ENCODE results near the gene PISD.
"Not testable (repeated sequence)": the region's sequence is repeated elsewhere in the genome, so short reads cannot be mapped to it uniquely, and the experiment has no call there.

PISD gene

DNA sequence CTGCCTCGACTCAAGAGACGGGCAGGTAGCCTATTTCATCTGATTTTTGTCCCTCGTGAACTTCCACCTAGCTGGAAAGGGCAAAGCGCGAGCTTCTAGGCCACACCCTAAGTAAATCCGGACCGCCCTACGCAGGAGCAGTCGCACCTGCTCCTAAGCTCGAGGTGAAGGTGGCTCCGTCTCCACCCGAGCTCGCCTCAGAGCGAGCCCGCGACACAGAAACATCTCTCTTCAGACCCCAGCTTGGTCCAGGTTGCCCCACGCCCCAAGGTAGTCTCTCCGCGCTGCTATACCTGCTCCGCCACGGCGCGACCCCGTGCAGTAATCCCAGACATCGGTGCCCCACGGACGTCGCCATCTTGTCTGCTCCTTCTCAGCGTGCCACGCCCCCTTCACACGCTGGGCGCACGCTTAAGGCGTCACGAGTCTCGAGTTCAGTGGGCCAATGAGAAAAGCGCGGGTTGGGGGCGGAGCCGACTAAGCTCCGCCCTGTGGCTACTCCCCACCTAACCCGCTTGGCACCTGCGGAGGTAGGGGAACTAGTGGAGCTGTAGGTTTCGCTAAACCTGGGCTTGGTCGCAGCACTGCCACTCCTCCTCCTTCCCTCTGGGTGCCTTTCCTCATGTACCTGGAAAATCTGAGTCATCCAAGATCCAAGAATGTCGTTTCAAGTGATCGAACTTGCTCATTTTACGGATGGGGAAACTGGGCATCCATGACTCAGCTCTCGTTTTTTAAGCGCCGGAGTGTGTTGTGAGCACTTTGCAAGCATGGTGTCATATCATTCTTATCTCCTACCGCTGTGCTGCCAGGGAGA is at the start of gene PISD:
Gene PISD, minus strand, starts transcription at position 365 of the 817 bp plus-strand sequence. Its CDS starts 7 bp downstream, at position 358.
- DNase-seq (ENCODE audit: low spot score): peak; percentile 91

DNA sequence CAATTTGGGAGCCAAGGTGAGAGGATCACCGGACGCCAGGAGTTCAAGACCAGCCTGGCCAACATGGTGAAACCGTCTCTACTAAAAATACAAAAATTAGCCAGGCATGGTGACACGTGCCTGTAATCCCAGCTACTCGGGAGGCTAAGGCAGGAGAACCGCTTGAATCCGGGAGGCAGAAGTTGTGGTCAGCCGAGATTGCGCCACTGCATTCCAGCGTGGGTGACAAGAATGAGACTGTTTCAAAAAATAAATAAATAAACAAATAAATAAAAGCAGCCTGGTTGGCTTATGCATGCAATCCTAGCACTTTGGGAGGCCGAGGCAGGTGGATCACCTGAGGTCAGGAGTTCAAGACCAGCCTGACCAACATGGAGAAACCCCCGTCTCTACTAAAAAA is 49.2 kb upstream of the PISD start:
- not testable (repeated sequence) for DNase-seq (ENCODE audit: low spot score)

DNA sequence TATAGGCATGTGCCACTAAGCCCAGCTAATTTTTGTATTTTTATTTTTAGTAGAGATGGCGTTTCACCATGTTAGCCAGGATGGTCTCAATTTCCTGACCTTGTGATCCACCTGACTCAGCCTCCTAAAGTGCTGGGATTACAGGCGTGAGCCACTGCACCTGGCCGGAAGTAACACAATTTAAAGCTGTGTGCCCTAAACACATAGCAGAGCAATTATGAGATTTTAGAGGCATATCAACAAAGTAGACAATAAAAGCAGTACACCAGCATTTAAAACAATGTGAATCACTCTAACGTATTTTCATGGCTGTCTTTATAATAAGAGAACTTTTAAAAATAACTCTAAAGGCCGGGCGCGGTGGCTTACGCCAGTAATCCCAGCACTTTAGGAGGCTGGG is 45.5 kb upstream of the PISD start:
- DNase-seq (ENCODE audit: low spot score): no peak

DNA sequence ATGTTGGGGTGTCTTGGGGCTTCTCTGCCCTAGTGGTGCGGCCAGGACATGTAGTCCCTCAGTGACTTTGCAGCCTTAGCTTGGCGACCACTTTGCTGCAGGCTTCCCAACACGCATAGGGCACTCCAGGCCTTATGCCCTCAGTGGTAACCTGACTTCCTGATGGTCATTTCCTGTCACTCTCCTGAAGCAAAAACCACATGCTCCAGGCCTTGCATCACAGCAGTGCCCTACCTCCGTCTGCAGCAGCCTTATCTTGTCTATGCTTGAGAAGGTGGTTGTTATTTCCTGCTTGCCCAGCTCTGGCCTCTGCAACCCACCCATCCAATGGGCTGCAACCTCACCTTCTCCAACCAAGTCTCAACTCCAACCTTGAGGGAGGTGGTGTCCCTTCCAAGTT is 33.4 kb upstream of the PISD start:
- no peak for DNase-seq (ENCODE audit: low spot score)

DNA sequence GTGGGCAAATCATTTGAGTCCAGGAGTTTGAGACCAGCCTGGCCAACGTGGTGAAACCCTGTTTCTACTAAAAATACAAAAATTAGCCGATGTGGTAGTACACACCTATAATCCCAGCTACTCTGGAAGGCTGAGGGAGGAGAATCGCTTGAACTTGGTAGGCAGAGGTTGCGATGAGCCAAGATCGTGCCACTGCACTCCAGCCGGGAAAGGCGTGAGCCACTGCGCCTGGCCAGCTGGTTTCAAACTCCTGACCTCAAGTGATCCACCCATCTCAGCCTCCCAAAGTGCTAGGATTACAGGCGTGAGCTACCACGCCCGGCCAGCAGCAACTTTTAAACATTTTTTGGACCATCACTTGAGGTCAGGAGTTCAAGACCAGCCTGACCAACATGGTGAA is 32.0 kb upstream of the PISD start:
- not testable (repeated sequence) for DNase-seq (ENCODE audit: low spot score)

DNA sequence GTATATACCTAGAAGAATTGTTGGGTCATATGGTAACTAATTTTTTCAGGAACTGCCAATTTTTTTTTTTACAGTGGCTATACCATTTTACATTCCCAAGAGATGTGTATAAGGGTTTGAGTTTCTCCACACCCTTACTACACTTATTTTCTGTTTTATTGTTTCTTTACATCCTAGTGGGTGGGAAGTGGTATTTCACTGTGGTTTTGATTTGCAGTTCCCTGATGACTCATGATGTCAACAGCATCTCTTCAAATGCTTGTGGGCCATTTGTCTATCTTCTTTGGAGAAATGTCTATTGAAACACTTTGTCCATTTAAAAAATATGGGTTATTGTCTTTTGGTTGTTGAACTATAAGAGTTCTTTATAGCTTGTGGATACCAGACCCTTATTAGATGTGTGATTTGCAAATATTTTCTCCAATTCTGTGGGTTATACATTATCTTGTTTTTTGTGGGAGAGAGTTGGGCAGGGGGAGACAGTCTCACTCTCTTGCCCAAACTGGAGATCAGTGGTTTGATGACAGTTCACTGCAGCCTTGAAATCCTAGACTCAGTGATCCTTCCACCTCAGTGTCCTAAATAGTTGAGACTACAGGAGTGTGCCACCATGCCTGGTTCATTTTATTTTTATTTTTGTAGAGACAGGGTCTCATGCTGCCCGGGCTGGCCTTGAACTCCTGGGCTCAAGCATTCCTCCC is 30.3 kb upstream of the PISD start:
- no peak for DNase-seq (ENCODE audit: low spot score)

DNA sequence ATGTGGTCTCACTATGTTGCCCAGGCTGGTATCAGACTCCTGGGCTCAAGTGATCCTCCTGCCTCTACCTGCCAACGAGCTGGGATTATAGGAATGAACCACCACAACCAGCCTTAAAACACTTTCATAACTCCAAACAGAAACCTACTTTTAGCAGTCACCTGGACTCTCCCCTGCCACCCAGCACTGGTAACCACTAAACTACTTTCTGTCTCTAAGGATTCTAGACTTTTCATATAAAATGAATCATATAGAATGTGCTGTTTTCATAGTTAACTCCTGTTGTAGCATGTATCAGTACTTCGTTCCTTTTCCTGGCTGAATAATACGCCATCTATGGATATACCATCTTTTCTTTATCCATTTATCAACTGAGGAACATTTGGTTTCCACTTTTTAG is 29.4 kb upstream of the PISD start:
- DNase-seq (ENCODE audit: low spot score): no peak

DNA sequence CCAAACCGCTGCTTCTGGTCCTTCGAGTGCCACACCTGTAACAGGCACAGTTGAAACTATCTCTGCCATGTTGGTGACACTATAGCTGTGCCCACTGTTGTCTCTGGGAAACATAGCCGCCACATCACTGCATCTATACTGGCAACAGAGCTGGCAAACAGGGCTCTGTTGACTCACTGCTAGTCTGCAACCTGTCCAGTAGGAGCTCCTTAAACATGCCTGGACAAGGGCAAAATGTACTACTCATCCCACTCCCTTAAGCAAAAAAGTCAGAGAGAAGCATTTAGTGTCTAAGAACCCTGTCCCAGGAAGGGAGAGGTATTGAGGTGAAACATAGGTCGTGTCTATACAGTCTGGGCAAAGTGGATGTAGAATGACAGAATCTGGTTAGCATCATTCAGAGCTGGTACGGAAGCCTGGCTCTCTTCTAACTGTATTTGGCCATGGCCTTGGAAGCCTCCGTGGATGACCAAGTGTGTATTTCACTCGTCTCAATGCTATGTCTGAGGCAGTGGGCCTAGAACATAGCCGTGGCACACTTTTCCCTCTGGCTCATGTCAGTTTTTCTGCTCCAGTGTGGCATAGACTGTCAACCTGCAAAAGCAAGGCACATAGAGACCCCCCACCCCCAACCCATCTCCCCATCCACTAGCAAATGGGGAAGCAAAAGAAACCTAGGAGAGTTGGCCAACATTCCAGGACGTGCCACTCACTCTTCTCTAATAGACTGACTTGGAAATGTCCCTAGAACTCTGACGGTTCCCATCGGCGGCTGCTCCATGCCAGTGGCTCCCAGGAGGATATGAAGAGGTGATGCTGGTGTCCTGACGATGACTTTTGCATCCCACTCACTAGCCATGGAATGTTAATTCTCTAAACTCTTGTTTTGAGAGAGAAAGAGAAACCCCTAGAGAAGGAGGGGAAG is 21.4 kb upstream of the PISD start:
- DNase-seq (ENCODE audit: low spot score): no peak

DNA sequence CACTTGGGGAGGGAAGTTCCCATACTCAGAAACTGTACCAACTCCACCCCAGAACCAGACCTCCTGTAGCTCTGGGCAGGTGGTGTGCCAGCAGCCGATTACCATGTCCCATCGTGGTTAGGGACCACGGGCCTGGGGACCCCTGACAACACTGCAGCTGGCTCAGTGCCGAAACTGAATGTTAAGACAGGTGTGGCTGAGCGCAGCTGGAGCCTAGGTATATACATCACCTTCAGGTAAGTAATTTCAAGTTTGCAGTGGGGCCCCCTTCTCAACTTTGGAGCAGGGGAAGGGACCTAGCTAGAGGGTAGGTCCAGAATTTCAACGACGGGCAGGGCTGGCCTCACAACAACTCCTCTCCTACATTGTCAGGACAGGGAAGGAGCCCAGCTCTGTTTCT is 20.7 kb upstream of the PISD start:
- DNase-seq (ENCODE audit: low spot score): no peak

DNA sequence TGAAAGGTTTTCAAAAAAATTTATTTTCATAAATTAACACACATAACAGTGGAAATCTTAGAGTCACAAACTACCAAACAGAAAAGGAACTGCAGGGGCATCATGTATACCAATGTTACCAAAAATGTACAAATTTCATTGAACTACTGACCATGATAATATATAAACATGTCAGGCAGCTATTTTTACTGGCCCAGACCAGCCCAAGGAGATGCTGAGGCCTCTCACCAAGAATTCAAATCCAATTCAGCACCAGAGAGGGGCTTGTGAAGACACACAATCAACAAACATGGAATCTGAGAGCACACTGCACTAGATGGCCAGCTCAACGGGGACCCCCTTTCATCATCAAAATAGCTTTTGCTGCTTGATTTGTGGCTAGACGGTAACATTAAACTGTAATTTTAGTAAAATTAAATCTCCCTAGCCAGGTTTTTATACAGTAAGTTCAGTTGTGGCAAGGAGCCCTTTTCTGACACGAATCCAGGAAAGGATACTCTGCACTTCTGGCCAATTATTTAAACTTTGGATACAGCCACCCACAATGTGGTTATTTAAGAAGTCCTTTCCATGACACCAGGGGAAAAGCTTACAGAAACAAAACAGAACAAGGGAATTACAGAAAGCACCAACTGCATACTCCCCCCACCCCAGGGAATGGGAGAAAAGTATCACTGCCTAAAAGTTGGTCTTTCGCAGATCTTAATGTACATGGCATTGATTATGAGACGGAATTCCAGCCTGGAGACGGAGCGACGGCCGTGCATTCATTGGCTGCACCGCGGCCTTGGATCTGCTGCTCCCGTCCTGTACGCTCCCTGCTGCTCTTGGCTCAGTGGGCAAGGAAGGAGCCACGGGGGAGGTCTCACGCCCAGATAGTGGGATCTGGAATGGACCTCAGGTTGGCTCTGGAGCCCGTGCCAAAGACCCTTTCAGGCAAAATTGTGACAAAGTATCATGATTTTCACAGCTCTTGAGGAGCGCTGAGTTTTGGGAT is 19.6 kb upstream of the PISD start:
- DNase-seq (ENCODE audit: low spot score): no peak

DNA sequence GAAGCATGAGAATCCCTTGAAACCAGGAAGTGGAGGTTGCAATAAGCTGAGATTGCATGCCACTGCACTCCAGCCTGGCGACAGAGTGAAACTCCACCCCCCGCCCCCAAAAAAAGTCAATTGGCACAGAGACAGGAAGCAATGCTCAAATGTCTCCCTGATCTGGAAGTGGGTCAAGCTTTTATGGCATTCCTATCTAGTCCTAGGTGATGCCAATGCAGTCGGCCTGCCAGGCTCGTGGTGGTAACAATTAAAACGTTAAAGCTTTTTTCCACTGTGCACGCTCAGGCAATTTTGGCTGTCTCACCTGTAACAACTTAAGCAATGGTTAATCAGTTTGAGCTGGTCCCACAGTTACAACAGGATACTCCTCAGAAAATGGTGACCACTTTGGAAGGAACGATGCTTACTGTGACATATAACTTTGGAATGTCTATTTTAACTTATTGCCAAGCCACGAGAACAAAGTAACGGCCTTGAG is 18.9 kb upstream of the PISD start:
- no peak for DNase-seq (ENCODE audit: low spot score)

DNA sequence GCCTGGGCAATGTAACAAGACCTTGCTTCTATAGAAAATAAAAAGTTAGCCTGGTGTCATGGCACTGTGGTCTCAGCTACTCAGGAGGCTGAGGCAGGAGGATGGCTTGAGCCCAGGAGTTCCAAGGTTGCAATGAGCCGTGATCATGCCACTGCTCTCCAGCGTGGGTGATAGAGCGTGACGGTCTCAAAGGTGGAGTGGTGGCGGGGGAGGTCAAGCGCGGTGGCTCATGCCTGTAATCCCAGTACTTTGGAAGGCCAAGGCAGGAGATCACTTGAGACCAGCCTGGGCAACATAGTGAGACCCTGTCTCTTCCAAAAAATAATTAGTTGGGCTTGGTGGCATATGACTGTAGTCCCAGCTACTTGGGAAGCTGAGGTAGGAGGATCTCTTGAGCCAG is 16.7 kb upstream of the PISD start:
- no peak for DNase-seq (ENCODE audit: low spot score)

DNA sequence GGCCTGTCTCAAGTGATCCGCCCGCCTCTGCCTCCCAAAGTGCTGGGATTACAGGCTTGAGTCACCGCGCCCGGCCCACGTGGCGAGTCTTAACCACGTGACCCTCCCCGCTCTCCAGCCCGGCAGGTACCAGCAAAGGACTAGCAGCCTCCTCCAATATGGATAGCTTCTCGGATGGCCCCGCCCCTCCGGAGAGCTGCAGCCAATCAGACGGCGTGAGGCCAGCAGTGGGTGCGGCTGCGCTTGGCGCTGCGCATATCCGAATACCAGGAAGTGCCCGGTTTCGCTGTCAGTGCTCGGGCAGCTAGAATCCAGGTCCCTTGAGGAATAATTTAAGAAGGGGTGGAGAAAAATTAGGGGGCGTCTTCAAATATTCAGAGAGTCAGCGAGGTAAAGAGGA is 14.7 kb upstream of the PISD start:
- no peak for DNase-seq (ENCODE audit: low spot score)

DNA sequence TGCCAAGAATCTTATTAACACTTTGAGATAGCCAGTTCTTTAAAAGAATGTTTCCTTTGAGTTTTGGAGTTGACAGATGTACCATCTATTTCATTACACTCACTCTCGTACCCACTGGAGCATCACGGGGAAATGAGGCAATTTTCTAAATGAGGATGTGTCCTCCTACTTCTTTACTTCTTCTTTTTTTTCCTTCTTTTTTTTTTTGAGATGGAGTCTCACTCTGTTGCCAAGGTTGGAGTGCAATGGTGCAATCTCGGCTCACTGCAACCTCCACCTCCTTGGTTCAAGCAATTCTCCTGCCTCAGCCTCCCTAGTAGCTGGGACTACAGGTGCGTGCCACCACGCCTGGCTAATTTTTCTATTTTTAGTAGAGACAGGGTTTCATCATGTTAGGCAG is 12.2 kb upstream of the PISD start:
- DNase-seq (ENCODE audit: low spot score): not testable (repeated sequence)

DNA sequence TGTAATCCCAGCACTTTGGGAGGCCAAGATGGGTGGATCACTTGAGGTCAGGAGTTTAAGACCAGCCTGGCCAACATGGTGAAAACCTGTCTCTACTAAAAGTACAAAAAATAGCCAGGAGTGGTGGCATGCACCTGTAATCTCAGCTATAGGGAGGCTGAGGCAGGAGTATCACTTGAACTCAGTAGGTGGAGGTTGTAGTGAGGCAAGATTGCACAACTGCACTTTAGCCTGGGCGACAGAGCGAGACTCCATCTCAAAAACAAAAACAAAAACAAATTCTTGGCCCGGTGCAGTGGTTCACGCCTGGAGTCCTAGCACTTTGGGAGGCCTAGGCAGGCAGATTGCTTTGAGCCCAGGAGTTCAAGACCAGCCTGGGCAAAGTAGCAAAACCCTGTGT is 6.8 kb upstream of the PISD start:
- DNase-seq (ENCODE audit: low spot score): not testable (repeated sequence)

DNA sequence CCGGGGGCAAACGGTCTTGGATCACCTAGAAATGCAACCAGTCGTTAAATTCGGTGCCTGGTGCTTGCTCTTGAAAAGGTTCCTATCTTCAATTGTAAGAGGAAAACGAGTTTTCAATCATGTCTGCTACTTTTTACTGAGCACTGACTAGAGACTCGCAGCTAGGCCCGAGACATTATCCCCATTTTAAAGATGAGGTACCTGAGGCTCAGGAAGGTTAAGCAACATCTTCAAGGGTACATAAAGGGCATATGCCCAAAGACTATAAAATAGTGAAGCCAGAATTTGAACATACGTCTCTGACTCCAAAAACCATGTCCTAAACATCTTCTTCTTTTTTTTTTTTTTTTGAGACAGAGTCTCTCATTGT is 638 bp upstream of the PISD start:
- no peak for DNase-seq (ENCODE audit: low spot score)

DNA sequence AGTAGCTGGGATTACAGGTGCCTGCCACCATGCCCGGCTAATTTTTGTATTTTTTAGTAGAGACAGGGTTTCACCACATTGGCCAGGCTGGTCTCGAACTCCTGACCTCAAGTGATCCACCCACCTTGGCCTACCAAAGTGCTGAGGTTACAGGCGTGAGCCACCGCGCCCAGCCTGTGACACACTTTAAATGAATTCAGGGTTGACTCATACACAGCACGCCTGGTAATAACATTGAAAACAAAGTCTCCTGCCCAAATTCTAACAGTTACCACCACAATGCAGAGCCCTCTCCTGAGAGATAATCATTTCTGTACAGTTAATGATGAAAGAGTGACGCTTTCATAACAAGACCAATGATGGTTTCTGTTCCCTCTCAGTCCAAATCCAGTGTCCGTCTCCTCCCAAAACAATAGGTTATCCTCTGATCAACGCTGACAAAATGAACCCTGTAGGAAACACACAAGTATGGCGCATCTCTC is 1.1 kb downstream of the PISD start:
- DNase-seq (ENCODE audit: low spot score): not testable (repeated sequence)

DNA sequence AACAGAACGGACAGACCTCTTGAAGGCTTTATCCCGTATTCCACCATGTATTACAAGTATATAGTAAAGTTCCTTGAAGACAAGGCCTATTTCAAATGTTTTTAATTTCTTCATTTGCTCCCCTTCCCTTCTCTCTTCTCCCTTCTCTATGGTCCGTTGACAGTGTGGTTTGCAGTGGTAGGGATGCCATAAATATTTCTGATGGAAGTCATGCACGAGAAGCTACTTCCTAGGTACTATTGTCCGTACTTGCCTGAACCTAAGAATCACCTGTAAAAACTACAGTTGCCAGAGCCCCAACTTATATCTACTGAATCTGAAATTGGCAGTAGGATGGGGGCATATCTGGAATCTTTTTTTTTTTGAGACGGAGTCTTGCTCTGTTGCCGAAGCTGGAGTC is 2.8 kb downstream of the PISD start:
- no peak for DNase-seq (ENCODE audit: low spot score)

DNA sequence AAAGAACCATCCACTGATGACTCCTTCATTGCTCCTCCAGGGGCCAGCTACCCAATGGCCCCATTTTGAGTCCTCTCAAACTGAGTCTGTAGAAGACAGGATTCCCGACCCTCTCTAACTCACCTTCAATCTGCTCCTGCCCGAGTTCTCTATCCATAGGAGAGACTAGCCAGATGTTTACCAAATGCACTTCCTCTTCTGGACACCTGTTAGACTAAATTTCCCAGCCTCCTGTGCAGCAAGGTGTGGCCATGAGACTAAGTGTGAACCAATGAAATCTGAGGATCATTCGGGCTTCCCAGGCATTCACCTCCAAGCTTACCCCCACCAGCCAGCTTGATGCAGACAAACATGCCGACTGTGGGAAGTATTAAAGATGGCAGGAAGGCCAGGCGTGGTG is 7.6 kb downstream of the PISD start:
- no peak for DNase-seq (ENCODE audit: low spot score)

DNA sequence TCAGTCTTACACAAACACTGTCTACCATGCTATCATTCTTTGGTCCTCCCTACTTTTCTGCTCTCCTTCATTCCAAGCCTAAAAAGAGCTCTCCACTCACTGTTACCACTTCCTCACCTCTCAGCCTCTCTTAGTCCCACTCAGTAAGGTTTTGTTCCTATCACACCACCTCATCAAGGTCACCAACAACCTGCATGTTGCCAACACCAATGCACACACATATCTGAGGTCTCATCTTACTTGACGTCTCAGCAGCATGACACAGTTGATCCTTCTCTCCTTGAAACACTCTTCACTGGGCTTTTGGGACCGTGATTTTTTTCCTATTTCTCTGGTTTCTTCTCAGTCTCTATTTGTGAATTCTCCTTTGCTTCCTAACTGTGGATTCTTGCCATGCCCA is 8.1 kb downstream of the PISD start:
- no peak for DNase-seq (ENCODE audit: low spot score)

Data from HuH-7.5 (cell line).